GM18907 (cell line): ENCODE measurements around the gene IGFBPL1.
A peak's percentile ranks its signal among the peaks of the same experiment; 100 is the strongest.

ENCODE experiments used
- ATAC-seq: cut with Tn5 transposase; IDR thresholded peaks from one replicate; pipeline ENCODE4 v1.9.1; 2021; ENCODE audit warnings: mild to moderate bottlenecking, moderate library complexity; ENCODE audit not compliant: unreplicated experiment

The IGFBPL1 gene

GRCh38 chr9:38432922-38433510 is 8.8 kb upstream of the IGFBPL1 start:
- ATAC-seq = no peak

GRCh38 chr9:38431116-38431515 is 6.9 kb upstream of the IGFBPL1 start:
- no peak for ATAC-seq

- ATAC-seq = no peak
Observed at GRCh38 chr9:38428062-38428461, 3.8 kb upstream of the IGFBPL1 start.

GRCh38 chr9:38424918-38425317 is 664 bp upstream of the IGFBPL1 start:
- no peak for ATAC-seq

- no peak for ATAC-seq
Observed at GRCh38 chr9:38423273-38423972, 831 bp downstream of the IGFBPL1 start.

- no peak for ATAC-seq
Observed at GRCh38 chr9:38422555-38423260, 1.5 kb downstream of the IGFBPL1 start.

- ATAC-seq = no peak
Observed at GRCh38 chr9:38421498-38422211, 2.6 kb downstream of the IGFBPL1 start.

GRCh38 chr9:38419181-38419580 is 5.1 kb downstream of the IGFBPL1 start:
- no peak for ATAC-seq

GRCh38 chr9:38418366-38418765 is 5.9 kb downstream of the IGFBPL1 start:
- ATAC-seq = no peak

- no peak for ATAC-seq
Observed at GRCh38 chr9:38417003-38417945, 7.0 kb downstream of the IGFBPL1 start.

GRCh38 chr9:38416461-38416860 is 7.8 kb downstream of the IGFBPL1 start:
- no peak for ATAC-seq

- ATAC-seq = no peak
Observed at GRCh38 chr9:38415856-38416255, 8.4 kb downstream of the IGFBPL1 start.

GRCh38 chr9:38414040-38414723 is 10.1 kb downstream of the IGFBPL1 start:
- ATAC-seq = no peak

GRCh38 chr9:38413283-38413682 is 11.0 kb downstream of the IGFBPL1 start:
- no peak for ATAC-seq

GRCh38 chr9:38412751-38413150 is 11.5 kb downstream of the IGFBPL1 start:
- no peak for ATAC-seq

GRCh38 chr9:38408719-38409118 is 15.5 kb downstream of the IGFBPL1 start:
- peak; percentile 80 for ATAC-seq

- no peak for ATAC-seq
Observed at GRCh38 chr9:38406476-38407186, 17.6 kb downstream of the IGFBPL1 start.

- ATAC-seq = no peak
Observed at GRCh38 chr9:38405785-38406184, 18.5 kb downstream of the IGFBPL1 start.

- ATAC-seq = no peak
Observed at GRCh38 chr9:38404314-38404713, 19.9 kb downstream of the IGFBPL1 start.
